GM23248 (cell line): Measurements from ENCODE around the gene SCP2.

Experiments
- EZH2 ChIP-seq: fragments of 200-600 bp; sonication (generic); IDR thresholded peaks from 2 replicates; pipeline ENCODE4 v1.6.1; 2018; ENCODE audit warnings: antibody characterized with exemption, mild to moderate bottlenecking; ENCODE audit not compliant: insufficient read depth, poor library complexity, severe bottlenecking
- EZH2phosphoT487 ChIP-seq: fragments of 200-600 bp; sonication (generic); IDR thresholded peaks from 2 replicates; pipeline ENCODE4 v1.6.1; 2018; ENCODE audit warnings: antibody characterized with exemption, moderate library complexity, mild to moderate bottlenecking, low read depth; ENCODE audit not compliant: insufficient read depth

- TF ChIP-seq EZH2phosphoT487 (no peak), EZH2 (no peak)
Measured at GRCh38 chr1:52970149-52970548, 43.1 kb downstream of the SCP2 start.
